ENCODE results near the gene ADGRG6.

DNA sequence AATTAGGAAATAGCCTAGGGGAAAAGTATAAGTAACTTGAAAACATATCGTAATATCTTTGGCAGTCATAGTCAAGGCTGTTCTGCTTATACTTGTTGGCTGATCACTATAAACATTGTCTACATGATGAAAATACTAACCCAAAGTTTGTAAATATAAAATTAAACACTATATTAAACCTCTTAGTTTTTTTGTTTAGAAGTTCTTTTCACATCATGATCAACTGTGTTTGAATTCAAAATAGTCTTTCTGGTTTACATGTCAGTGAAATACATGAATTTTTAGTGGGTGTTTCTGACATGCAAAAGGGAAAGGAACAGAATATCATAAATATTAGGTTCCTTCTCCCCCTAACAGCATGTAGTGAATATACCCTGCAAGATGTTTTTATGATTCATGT is 43.5 kb downstream of the ADGRG6 start:
- TF ChIP-seq SUZ12 (IDR thresholded peaks at IDR 0.05; ENCODE audit: extremely low read depth, insufficient read depth, insufficient read length) = no peak
- no peak for TF ChIP-seq ZNF274 (IDR thresholded peaks at IDR 0.05; ENCODE audit: low read depth, low read length)
- TF ChIP-seq YY1 (IDR thresholded peaks at IDR 0.05; ENCODE audit: insufficient read depth, insufficient read length) = no peak

Data from NT2/D1 (cell line).